Adipocyte (in vitro differentiated cells): ENCODE results near the gene UROC1.

Experiments
- DNase-seq: peaks from one replicate; pipeline ENCODE4 v3.0.0-alpha.2; 2015; ENCODE audit warnings: low read depth
- H3K27me3 ChIP-seq: replicated peaks from 2 replicates; pipeline ENCODE4 v1.7.0; 2013; ENCODE audit warnings: mild to moderate bottlenecking, low read length, moderate library complexity; ENCODE audit not compliant: control insufficient read depth, insufficient read depth
- H3K36me3 ChIP-seq: 2 replicates; pipeline ENCODE4 v1.7.0; 2013; ENCODE audit warnings: low read length, mild to moderate bottlenecking, moderate library complexity; ENCODE audit not compliant: control insufficient read depth, insufficient read depth, severe bottlenecking
- H3K4me1 ChIP-seq: 2 replicates; pipeline ENCODE4 v1.7.0; 2013; ENCODE audit warnings: mild to moderate bottlenecking, low read length, moderate library complexity; ENCODE audit not compliant: control insufficient read depth, insufficient read depth
- H3K4me3 ChIP-seq: 2 replicates; pipeline ENCODE4 v1.7.0; 2013; ENCODE audit warnings: mild to moderate bottlenecking, low read length, moderate library complexity
- H3K9ac ChIP-seq: 2 replicates; pipeline ENCODE4 v1.7.0; 2013; ENCODE audit warnings: mild to moderate bottlenecking, low read length, moderate library complexity
- H3K9me3 ChIP-seq: 2 replicates; pipeline ENCODE4 v1.7.0; 2013; ENCODE audit warnings: mild to moderate bottlenecking, low read length, moderate library complexity; ENCODE audit not compliant: control insufficient read depth

UROC1 gene

DNA sequence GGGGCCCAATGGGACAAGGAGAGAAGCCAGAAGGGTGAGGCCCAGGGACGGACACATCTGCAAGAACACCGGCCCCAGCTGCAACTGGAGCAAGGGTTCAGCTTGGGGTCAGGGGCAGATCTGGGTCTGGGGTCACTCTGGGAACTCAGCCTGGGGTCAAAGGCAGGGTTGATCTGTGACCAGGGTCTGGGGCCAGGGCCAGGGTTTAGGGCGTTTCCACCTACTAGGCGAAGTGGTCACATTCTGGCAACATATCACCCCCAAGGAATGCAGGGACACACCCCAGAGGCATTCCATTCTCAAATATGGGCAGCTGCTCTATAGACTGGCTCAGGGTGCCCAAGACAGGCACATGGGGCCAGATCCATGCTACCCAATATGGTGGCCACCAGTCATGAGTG, 9.0 kb downstream of the UROC1 start:
- no peaks in the 10 kb centered on the region for H3K9me3 ChIP-seq
- no peak for DNase-seq
- H3K4me3 ChIP-seq, result no peak overlapping the region
- H3K27me3 ChIP-seq, result peaks cover 28% of the 10 kb centered on the region
- H3K36me3 ChIP-seq, result no peaks in the 10 kb centered on the region
- H3K4me1 ChIP-seq, result no peaks in the 10 kb centered on the region
- no peak overlapping the region for H3K9ac ChIP-seq

DNA sequence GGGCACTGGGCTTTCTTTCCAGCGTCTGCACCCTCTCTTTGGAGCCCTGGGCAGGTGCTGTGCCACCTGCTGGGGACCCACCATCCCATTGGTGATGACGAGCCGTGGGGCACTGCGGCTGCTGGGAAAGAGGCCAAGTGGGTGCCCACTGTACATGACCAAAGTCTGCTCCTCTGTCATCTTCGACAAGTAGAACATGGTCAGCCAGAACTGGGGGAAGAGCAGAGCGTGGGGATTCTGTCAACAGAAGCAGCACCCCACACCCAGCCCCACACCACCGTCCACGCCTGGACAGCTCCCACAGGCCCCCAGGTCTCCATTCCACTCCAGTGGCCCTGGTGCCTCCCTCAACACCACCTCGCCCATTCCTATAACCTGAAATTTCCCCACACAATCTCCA, 9.7 kb downstream of the UROC1 start:
- no peak overlapping the region for H3K9ac ChIP-seq
- no peaks in the 10 kb centered on the region for H3K4me1 ChIP-seq
- peaks cover 26% of the 10 kb centered on the region for H3K27me3 ChIP-seq
- H3K4me3 ChIP-seq, result no peak overlapping the region
- no peaks in the 10 kb centered on the region for H3K9me3 ChIP-seq
- no peak for DNase-seq
- H3K36me3 ChIP-seq, result no peaks in the 10 kb centered on the region

DNA sequence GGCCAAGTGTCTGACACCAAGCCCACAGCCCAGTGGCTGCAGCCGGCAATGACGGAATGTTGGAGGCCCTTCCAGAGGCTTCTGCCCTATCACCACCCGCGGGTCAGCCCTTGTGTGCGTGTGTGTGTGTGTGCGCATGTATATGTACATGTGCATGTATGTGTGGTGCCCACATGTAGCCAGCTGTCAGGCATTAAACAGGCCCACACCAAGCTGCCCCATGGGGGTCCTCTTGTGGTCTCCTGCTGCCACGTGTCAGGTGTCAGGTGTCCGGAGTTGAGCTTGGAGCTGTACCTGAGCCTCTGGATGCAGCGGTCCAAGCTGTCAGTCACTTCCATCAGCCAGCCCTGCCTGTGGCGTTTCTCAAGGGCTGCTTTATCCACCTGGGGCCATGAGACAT, 13.9 kb downstream of the UROC1 start:
- peaks cover 3% of the 10 kb centered on the region for H3K4me1 ChIP-seq
- no peak overlapping the region for H3K9ac ChIP-seq
- no peak overlapping the region for H3K4me3 ChIP-seq
- H3K9me3 ChIP-seq, result no peaks in the 10 kb centered on the region
- H3K27me3 ChIP-seq, result peaks cover 25% of the 10 kb centered on the region
- DNase-seq, result no peak
- H3K36me3 ChIP-seq, result no peaks in the 10 kb centered on the region

DNA sequence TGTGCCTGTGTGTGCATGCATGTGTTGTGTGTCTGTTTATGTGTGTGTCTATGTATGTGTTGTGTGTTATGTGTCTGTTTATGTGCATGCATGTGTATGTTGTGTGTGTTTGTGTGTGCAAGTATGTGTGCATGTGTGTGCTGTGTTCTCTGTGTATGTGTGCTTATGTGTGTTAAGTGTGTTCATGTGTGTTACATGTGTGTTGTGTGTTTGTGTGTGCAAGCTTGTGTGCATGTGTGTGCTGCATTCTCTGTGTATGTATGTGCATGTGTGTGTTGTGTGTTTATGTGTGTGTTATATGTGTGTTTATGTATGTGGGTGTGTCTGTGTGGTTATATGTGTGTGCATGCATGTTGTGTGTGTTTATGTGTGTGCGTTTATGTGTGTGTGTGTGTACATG, 14.9 kb downstream of the UROC1 start:
- Histone ChIP-seq H3K9me3 (no peaks in the 10 kb centered on the region), H3K36me3 (no peaks in the 10 kb centered on the region), H3K4me1 (peaks cover 3% of the 10 kb centered on the region), H3K27me3 (peaks cover 25% of the 10 kb centered on the region), H3K4me3 (no peak overlapping the region), H3K9ac (no peak overlapping the region)
- DNase-seq, result no peak

DNA sequence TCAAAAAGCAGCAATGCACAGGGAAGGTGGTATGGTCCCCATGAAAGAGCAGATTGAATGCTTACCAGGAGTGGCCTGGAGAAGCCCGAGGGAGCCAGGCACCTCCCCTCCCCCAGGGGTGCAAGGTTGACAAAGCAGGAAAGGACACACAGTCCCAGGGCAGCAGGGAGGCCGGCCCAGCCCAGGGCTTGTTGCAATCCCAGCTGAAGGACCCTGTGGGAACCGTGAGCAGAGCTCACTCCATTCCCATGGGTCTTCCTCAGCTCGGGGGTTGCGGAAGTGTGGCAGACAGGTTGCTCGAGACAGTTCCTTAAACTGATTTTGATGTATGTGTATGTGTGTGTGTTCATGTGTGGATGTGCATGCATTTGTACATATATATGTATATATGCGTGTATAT, 15.8 kb downstream of the UROC1 start:
- Histone ChIP-seq H3K36me3 (no peaks in the 10 kb centered on the region), H3K9ac (no peak overlapping the region), H3K27me3 (peaks cover 31% of the 10 kb centered on the region), H3K9me3 (no peaks in the 10 kb centered on the region), H3K4me1 (peaks cover 3% of the 10 kb centered on the region), H3K4me3 (no peak overlapping the region)
- no peak for DNase-seq

DNA sequence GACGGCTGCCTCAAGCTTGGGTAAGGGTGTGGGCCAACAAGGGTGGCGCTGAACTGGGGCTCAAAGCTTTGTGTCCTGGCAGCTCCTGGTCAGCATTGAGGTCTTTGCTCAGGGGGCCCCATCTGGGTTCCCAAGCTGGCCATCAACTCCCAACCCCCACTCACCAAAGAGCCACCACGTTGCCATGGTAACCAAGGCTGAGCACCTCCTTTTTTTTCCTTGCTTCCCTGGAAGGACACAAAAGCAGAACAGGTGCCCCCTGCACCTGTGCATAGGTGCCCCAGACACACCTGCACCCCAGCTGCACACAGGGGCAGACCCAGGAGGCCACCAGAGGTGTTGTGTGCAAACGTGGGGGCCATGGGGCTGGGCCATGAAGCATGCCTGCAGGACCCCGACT, 16.5 kb downstream of the UROC1 start:
- H3K27me3 ChIP-seq, result peaks cover 31% of the 10 kb centered on the region
- peaks cover 3% of the 10 kb centered on the region for H3K4me1 ChIP-seq
- DNase-seq, result no peak

DNA sequence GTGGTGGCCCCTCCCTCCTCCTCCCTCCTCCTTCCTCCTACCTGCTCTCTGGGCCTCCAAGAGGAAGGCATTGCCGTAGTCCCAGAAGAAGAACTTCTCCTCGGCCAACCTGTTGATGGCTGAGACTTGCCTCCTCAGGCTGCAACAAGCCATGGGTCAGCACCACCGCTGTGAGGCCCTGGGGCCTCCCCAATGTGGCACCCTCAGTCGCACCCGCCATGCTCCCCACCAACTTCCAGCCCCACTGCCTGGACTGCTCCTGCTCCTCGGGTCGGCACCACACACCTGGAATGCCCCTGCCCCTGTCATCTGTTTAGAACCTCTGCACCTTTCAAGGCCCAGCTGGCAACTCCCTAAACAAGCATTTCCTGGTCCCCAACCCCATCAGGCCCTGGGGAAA, 17.6 kb downstream of the UROC1 start:
- Histone ChIP-seq H3K9ac (no peak overlapping the region), H3K27me3 (peaks cover 31% of the 10 kb centered on the region), H3K4me1 (peaks cover 3% of the 10 kb centered on the region), H3K9me3 (no peaks in the 10 kb centered on the region), H3K4me3 (no peak overlapping the region), H3K36me3 (no peaks in the 10 kb centered on the region)
- DNase-seq, result no peak

More for the DNA sequence above, 16.5 kb downstream of the UROC1 start:
- Histone ChIP-seq H3K9ac (no peak overlapping the region), H3K9me3 (no peaks in the 10 kb centered on the region), H3K4me3 (no peak overlapping the region), H3K36me3 (no peaks in the 10 kb centered on the region)

DNA sequence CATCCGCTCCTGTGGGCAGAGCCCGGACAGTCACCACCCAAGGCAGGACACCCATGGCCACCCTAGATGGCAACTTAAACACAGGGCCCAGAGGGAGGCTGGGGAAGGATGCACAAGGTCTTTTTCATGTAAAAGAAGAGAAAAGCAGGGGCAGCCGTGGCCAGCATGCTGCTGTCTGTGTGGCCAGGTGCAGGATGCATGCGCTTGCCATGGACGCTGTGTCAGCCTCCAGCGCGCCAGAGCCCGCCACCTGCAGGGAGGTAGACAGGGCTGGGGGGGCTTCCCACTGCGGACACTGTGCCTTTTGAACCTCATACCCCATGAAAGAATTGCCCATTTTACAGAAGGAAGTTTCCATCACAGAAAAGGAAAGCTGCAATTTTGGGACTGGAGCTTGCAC, 18.2 kb downstream of the UROC1 start:
- H3K9ac ChIP-seq, result no peak overlapping the region
- no peaks in the 10 kb centered on the region for H3K36me3 ChIP-seq
- no peak for DNase-seq
- H3K27me3 ChIP-seq, result peaks cover 25% of the 10 kb centered on the region
- H3K4me3 ChIP-seq, result no peak overlapping the region
- H3K9me3 ChIP-seq, result no peaks in the 10 kb centered on the region
- peaks cover 3% of the 10 kb centered on the region for H3K4me1 ChIP-seq

DNA sequence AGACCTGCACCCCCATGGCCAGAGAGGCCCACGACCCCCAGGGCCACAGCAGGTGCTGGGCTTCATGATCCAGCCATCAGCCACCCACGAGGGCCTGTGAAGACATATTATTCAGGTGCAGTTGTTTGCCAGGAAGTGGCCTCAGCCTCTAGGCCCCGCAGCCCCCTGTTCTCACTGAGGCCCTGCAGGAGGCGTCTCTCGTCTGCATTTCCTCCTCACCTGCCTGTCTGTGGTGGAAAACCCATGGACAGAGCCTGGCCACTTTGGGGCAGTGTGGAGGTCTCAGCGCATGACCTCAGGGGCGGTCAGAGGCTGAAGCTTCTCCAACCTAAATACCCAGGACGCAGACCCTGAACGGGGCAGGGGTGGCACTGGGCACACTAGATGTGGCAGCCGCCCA, 18.6 kb downstream of the UROC1 start:
- Histone ChIP-seq H3K9ac (no peak overlapping the region), H3K4me1 (peaks cover 3% of the 10 kb centered on the region), H3K36me3 (no peaks in the 10 kb centered on the region), H3K27me3 (peaks cover 21% of the 10 kb centered on the region), H3K4me3 (no peak overlapping the region), H3K9me3 (no peaks in the 10 kb centered on the region)
- no peak for DNase-seq

DNA sequence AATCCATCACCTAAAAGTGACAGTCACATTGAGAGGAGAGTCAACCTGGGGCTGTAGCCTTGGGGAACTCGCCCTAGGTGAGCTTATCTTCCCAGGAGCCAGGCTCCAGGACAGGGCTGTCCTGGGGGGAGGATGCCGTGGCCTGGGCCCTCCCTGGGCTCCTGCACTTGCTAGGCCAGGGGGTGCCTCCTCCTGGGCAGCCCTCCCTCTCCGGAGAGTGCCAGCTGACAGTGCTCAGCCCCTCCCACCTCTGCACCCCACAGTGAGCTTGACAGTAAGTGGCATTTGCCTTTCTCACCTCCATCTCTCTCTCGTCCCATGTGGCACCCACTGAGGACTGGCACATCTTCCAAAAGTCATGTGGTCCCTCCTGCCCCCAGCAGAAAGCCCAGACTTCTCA, 19.1 kb downstream of the UROC1 start:
- Histone ChIP-seq H3K9me3 (no peaks in the 10 kb centered on the region), H3K4me3 (no peak overlapping the region), H3K4me1 (peaks cover 3% of the 10 kb centered on the region), H3K27me3 (peaks cover 20% of the 10 kb centered on the region), H3K9ac (no peak overlapping the region), H3K36me3 (no peaks in the 10 kb centered on the region)
- DNase-seq, result no peak

DNA sequence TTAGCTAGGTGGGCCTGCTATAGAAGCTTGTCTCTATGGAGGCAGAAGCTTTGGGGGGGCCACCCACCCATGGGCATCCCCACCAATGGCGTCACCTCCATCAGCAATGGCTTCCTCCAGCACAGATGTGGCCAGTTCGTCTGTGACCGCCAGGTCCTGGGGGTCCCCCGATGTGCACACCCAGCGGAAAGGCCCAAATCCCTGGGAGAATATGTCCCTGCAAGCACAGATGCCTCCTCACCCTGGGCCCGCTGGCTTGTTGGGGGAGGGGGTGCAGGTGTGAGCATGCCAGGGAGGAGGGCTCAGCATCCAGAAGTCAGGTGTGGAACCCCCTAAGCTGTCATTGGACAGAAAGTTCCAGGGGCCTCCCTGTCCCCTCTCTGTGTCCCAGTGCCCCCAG, 19.6 kb downstream of the UROC1 start:
- H3K9me3 ChIP-seq, result no peaks in the 10 kb centered on the region
- H3K27me3 ChIP-seq, result peaks cover 15% of the 10 kb centered on the region
- no peak overlapping the region for H3K9ac ChIP-seq
- peaks cover 3% of the 10 kb centered on the region for H3K4me1 ChIP-seq
- DNase-seq, result no peak
- H3K36me3 ChIP-seq, result no peaks in the 10 kb centered on the region
- H3K4me3 ChIP-seq, result no peak overlapping the region
